Thymus (tissue), 11 donors: Measurements from ENCODE around the gene DLG4. TPM values are rescaled to one million over a fixed set of nuclear protein-coding genes. Genes with fewer than 3 reads are reported as not detected.

Experiments
- DNase-seq, 9 donors: peaks; one replicate each; pipeline ENCODE4 v3.0.0-alpha.2; 2013; ENCODE audit warnings: low spot score in 9 of 9, low read depth in 6 of 9, missing footprints in 1 of 9
- H3K27ac ChIP-seq, 2 donors: one replicate each; pipeline ENCODE4 v1.5.1; 2013; ENCODE audit warnings: control low read depth in 1 of 2, low read depth in 1 of 2, low read length in 1 of 2, mild to moderate bottlenecking in 1 of 2, moderate library complexity in 1 of 2
- H3K27me3 ChIP-seq, 2 donors: one replicate each; pipeline ENCODE4 v1.5.1; 2013; ENCODE audit warnings: low read length in 1 of 2; ENCODE audit not compliant: control insufficient read depth in 2 of 2, insufficient read depth in 1 of 2
- H3K36me3 ChIP-seq, 2 donors: one replicate each; pipeline ENCODE4 v1.5.1; 2013; ENCODE audit warnings: low read length in 1 of 2, mild to moderate bottlenecking in 1 of 2, moderate library complexity in 1 of 2; ENCODE audit not compliant: control insufficient read depth in 2 of 2, insufficient read depth in 2 of 2
- H3K4me1 ChIP-seq, 2 donors: one replicate each; pipeline ENCODE4 v1.5.1; 2013; ENCODE audit warnings: low read length in 2 of 2; ENCODE audit not compliant: control insufficient read depth in 2 of 2, insufficient read depth in 2 of 2
- H3K4me3 ChIP-seq, 2 donors: one replicate each; pipeline ENCODE4 v1.5.1; 2013; ENCODE audit warnings: low read length in 2 of 2, control low read depth in 1 of 2, mild to moderate bottlenecking in 1 of 2
- H3K9me3 ChIP-seq, 2 donors: one replicate each; pipeline ENCODE4 v1.5.1; 2013; ENCODE audit warnings: low read length in 1 of 2, mild to moderate bottlenecking in 1 of 2; ENCODE audit not compliant: control insufficient read depth in 2 of 2, insufficient read depth in 1 of 2
- WGBS: extraction: QIAGEN DNeasy Blood & Tissue Kit; methylation state at CpG from one replicate; pipeline ENCODE4 v1.1.7; 2013; 5-methylcytosine and 5-hydroxymethylcytosine counted together
- polyA plus RNA-seq: library from polyadenylated mRNA; stranded (reverse); fragments of 200-250 nt; gene quantifications from one replicate; pipeline ENCODE4 v1.2.3, GENCODE V29; 2013
- total RNA-seq: library from RNA; stranded (reverse); fragments of 120-200 nt; gene quantifications from one replicate; pipeline ENCODE4 v1.2.4, GENCODE V29; 2013
- donor health status: healthy.

DLG4 gene
- total and polyA plus RNA-seq, 2 donors: 8.5 to 15.1 TPM

- peak overlapping the region; percentile 89 to 90 for H3K27ac ChIP-seq
- peaks cover 0 to 3% of the 10 kb centered on the region in 2 donors for H3K9me3 ChIP-seq
- WGBS: 51% methylated on average over 11 of the region's 11 CpGs
- H3K4me1 ChIP-seq: peaks cover 39 to 50% of the 10 kb centered on the region in 2 donors
- peak overlapping the region; percentile 72 to 94 for H3K4me3 ChIP-seq
- peaks cover 40 to 43% of the 10 kb centered on the region in 2 donors for H3K36me3 ChIP-seq
- peak in 2 of 9 donors; percentile 53 to 69 for DNase-seq
- no peaks in the 10 kb centered on the region for H3K27me3 ChIP-seq
These were observed 1.1 kb upstream of the DLG4 start for GRCh38 chr17:7220593-7221277.

- peak overlapping the region; percentile 89 to 90 for H3K27ac ChIP-seq
- H3K9me3 ChIP-seq: peaks cover 0 to 3% of the 10 kb centered on the region in 2 donors
- WGBS: 21% methylated on average over 12 of the region's 12 CpGs
- peaks cover 26 to 30% of the 10 kb centered on the region in 2 donors for H3K36me3 ChIP-seq
- peak overlapping the region; percentile 72 to 94 for H3K4me3 ChIP-seq
- peak in 1 of 9 donors; percentile 15 for DNase-seq
- H3K4me1 ChIP-seq: peaks cover 46 to 64% of the 10 kb centered on the region in 2 donors
- H3K27me3 ChIP-seq: no peaks in the 10 kb centered on the region
These were observed 316 bp downstream of the DLG4 start for GRCh38 chr17:7219229-7219811.

GRCh38 chr17:7218758-7219157 lies 878 bp downstream of the DLG4 start:
- peak overlapping the region; percentile 37 to 90 for H3K27ac ChIP-seq

GRCh38 chr17:7218166-7218565 lies 1.5 kb downstream of the DLG4 start:
- Histone ChIP-seq H3K4me3 (peak overlapping the region; percentile 58 to 65), H3K27ac (peak overlapping the region; percentile 64 to 90), H3K9me3 (peaks cover 0 to 3% of the 10 kb centered on the region in 2 donors), H3K27me3 (no peaks in the 10 kb centered on the region), H3K36me3 (peaks cover 14 to 18% of the 10 kb centered on the region in 2 donors), H3K4me1 (peaks cover 53 to 76% of the 10 kb centered on the region in 2 donors)
- peak in 1 of 9 donors; percentile 45 for DNase-seq
- 79% methylated on average over 6 of the region's 6 CpGs for WGBS

More at GRCh38 chr17:7218758-7219157, 878 bp downstream of the DLG4 start:
- Histone ChIP-seq H3K4me1 (peaks cover 48 to 70% of the 10 kb centered on the region in 2 donors), H3K9me3 (peaks cover 0 to 3% of the 10 kb centered on the region in 2 donors), H3K4me3 (no peak overlapping the region), H3K27me3 (no peaks in the 10 kb centered on the region), H3K36me3 (peaks cover 20 to 24% of the 10 kb centered on the region in 2 donors)
- 81% methylated on average over 6 of the region's 6 CpGs for WGBS
- DNase-seq: no peak

- Histone ChIP-seq H3K4me3 (peak overlapping the region; percentile 58 to 65), H3K9me3 (peaks cover 0 to 3% of the 10 kb centered on the region in 2 donors), H3K27me3 (no peaks in the 10 kb centered on the region), H3K36me3 (peaks cover 6 to 10% of the 10 kb centered on the region in 2 donors), H3K4me1 (peaks cover 53 to 78% of the 10 kb centered on the region in 2 donors), H3K27ac (peak overlapping the region; percentile 64 to 90)
- DNase-seq: peak in 3 of 9 donors; percentile 65 to 81 (median 76)
- 3% methylated on average over 32 of the region's 32 CpGs for WGBS
These were observed 2.3 kb downstream of the DLG4 start for GRCh38 chr17:7217113-7217987.

- Histone ChIP-seq H3K9me3 (peaks cover 0 to 3% of the 10 kb centered on the region in 2 donors), H3K36me3 (peaks cover 0 to 6% of the 10 kb centered on the region in 2 donors), H3K27ac (peak overlapping the region; percentile 64 to 90), H3K4me3 (peak overlapping the region; percentile 58 to 65), H3K4me1 (peaks cover 53 to 81% of the 10 kb centered on the region in 2 donors), H3K27me3 (peaks cover 0 to 3% of the 10 kb centered on the region in 2 donors)
- 42% methylated on average over 7 of the region's 7 CpGs for WGBS
- DNase-seq: peak in 1 of 9 donors; percentile 37
These were observed 3.2 kb downstream of the DLG4 start for GRCh38 chr17:7216242-7217112.

- Histone ChIP-seq H3K27me3 (peaks cover 0 to 3% of the 10 kb centered on the region in 2 donors), H3K9me3 (peaks cover 0 to 3% of the 10 kb centered on the region in 2 donors), H3K27ac (peak overlapping the region; percentile 75 to 90), H3K4me1 (peaks cover 50 to 79% of the 10 kb centered on the region in 2 donors), H3K36me3 (no peaks in the 10 kb centered on the region), H3K4me3 (peak overlapping the region; percentile 58 to 65)
- DNase-seq: peak in 2 of 9 donors; percentile 34 to 60
- WGBS: 25% methylated on average over 10 of the region's 10 CpGs
These were observed 3.9 kb downstream of the DLG4 start for GRCh38 chr17:7215652-7216180.

GRCh38 chr17:7215136-7215638 lies 4.4 kb downstream of the DLG4 start:
- Histone ChIP-seq H3K36me3 (no peaks in the 10 kb centered on the region), H3K4me3 (peak overlapping the region; percentile 38 to 48), H3K4me1 (peaks cover 45 to 77% of the 10 kb centered on the region in 2 donors), H3K9me3 (peaks cover 0 to 3% of the 10 kb centered on the region in 2 donors), H3K27ac (peak overlapping the region; percentile 75 to 90), H3K27me3 (peaks cover 0 to 3% of the 10 kb centered on the region in 2 donors)
- 46% methylated on average over 9 of the region's 9 CpGs for WGBS
- DNase-seq: no peak
